NCI-H2029 treated with DMSO at 0.1 percent for 48 hours (cell line): Measurements from ENCODE around the gene SECTM1.
"Not testable (repeated sequence)": the region's sequence is repeated elsewhere in the genome, so short reads cannot be mapped to it uniquely, and the experiment has no call there.

Experiments
- DNase-seq: peaks from one replicate; lab custom pipeline; 2025; lab: John Stamatoyannopoulos, UW

The SECTM1 gene

GRCh38 chr17:82333279-82334171, at the start of gene SECTM1:
TSS of gene SECTM1 (minus strand) at chr17:82333766. CDS start at chr17:82327240, 6,526 bp downstream.
- no peak for DNase-seq

- no peak for DNase-seq
These were observed 49.3 kb upstream of the SECTM1 start for GRCh38 chr17:82382933-82383255.

GRCh38 chr17:82382220-82382932, 48.8 kb upstream of the SECTM1 start:
- not testable (repeated sequence) for DNase-seq

GRCh38 chr17:82381703-82382009, 48.1 kb upstream of the SECTM1 start:
- DNase-seq, result not testable (repeated sequence)

GRCh38 chr17:82380860-82381702, 47.5 kb upstream of the SECTM1 start:
- DNase-seq, result no peak

- no peak for DNase-seq
These were observed 45.1 kb upstream of the SECTM1 start for GRCh38 chr17:82378741-82379021.

- no peak for DNase-seq
These were observed 44.6 kb upstream of the SECTM1 start for GRCh38 chr17:82377924-82378740.

- DNase-seq, result not testable (repeated sequence)
These were observed 43.7 kb upstream of the SECTM1 start for GRCh38 chr17:82377294-82377693.

GRCh38 chr17:82376042-82376730, 42.6 kb upstream of the SECTM1 start:
- no peak for DNase-seq

- DNase-seq, result no peak
These were observed 41.9 kb upstream of the SECTM1 start for GRCh38 chr17:82375359-82376041.

- DNase-seq, result no peak
These were observed 41.2 kb upstream of the SECTM1 start for GRCh38 chr17:82374626-82375331.

GRCh38 chr17:82373731-82374625, 40.4 kb upstream of the SECTM1 start:
- DNase-seq, result no peak

GRCh38 chr17:82373072-82373452, 39.5 kb upstream of the SECTM1 start:
- not testable (repeated sequence) for DNase-seq

- DNase-seq, result no peak
These were observed 38.9 kb upstream of the SECTM1 start for GRCh38 chr17:82372249-82373071.

GRCh38 chr17:82371333-82372248, 38.0 kb upstream of the SECTM1 start, which contains the start of gene UTS2R:
TSS of gene UTS2R (plus strand) at chr17:82371765. CDS start at chr17:82374325, 2,560 bp downstream.
- DNase-seq, result no peak

GRCh38 chr17:82370471-82371332, 37.1 kb upstream of the SECTM1 start:
- no peak for DNase-seq
